ENCODE measurements around the gene MYH14.

The MYH14 gene

GRCh38 chr19:50248413-50248812 lies 45.0 kb downstream of the MYH14 start:
- DNase-seq = no peak
- H3K4me1 ChIP-seq (ENCODE audit: control extremely low read depth in 1 of 4, control insufficient read depth in 4 of 4, insufficient read depth in 4 of 4, low read length in 3 of 4) = no peaks in the 10 kb centered on the region
- H3K27me3 ChIP-seq (replicated peaks in 2 of 5; ENCODE audit: control insufficient read depth in 4 of 5, insufficient read depth in 5 of 5, low read length in 4 of 5) = peaks cover 0 to 3% (median 0%) of the 10 kb centered on the region in 5 experiments
- peaks cover 0 to 14% (median 7%) of the 10 kb centered on the region in 5 experiments for H3K9me3 ChIP-seq (ENCODE audit: control extremely low read depth in 1 of 5, control insufficient read depth in 4 of 5, insufficient read depth in 2 of 5, low read depth in 1 of 5, low read length in 4 of 5)
- no peak overlapping the region for H3K27ac ChIP-seq (ENCODE audit: insufficient read depth in 1 of 2, low read depth in 1 of 2, low read length in 2 of 2, poor library complexity in 1 of 2, severe bottlenecking in 2 of 2)
- WGBS (ENCODE audit: insufficient coverage) = 98% methylated on average over 10 of the region's 10 CpGs
- no peaks in the 10 kb centered on the region for H3K36me3 ChIP-seq (ENCODE audit: control insufficient read depth in 4 of 4, insufficient read depth in 4 of 4, low read length in 3 of 4)
- no peak overlapping the region for H3K4me3 ChIP-seq (ENCODE audit: control insufficient read depth in 1 of 7, extremely low read depth in 1 of 7, insufficient read depth in 4 of 7, low read depth in 2 of 7, low read length in 6 of 7)
- CTCF ChIA-PET = no interaction called here
- POLR2A ChIA-PET = no interaction called here

GRCh38 chr19:50248826-50249225 lies 45.4 kb downstream of the MYH14 start:
- Histone ChIP-seq H3K4me1 (ENCODE audit: control extremely low read depth in 1 of 4, control insufficient read depth in 4 of 4, insufficient read depth in 4 of 4, low read length in 3 of 4) (no peaks in the 10 kb centered on the region), H3K4me3 (ENCODE audit: control insufficient read depth in 1 of 7, extremely low read depth in 1 of 7, insufficient read depth in 4 of 7, low read depth in 2 of 7, low read length in 6 of 7) (no peak overlapping the region), H3K36me3 (ENCODE audit: control insufficient read depth in 4 of 4, insufficient read depth in 4 of 4, low read length in 3 of 4) (no peaks in the 10 kb centered on the region), H3K27me3 (replicated peaks in 2 of 5; ENCODE audit: control insufficient read depth in 4 of 5, insufficient read depth in 5 of 5, low read length in 4 of 5) (peaks cover 0 to 3% (median 0%) of the 10 kb centered on the region in 5 experiments), H3K9me3 (ENCODE audit: control extremely low read depth in 1 of 5, control insufficient read depth in 4 of 5, insufficient read depth in 2 of 5, low read depth in 1 of 5, low read length in 4 of 5) (peaks cover 0 to 17% (median 9%) of the 10 kb centered on the region in 5 experiments), H3K27ac (ENCODE audit: insufficient read depth in 1 of 2, low read depth in 1 of 2, low read length in 2 of 2, poor library complexity in 1 of 2, severe bottlenecking in 2 of 2) (no peak overlapping the region)
- CTCF ChIA-PET = no interaction called here
- WGBS (ENCODE audit: insufficient coverage) = 94% methylated on average over 19 of the region's 19 CpGs
- no peak for DNase-seq
- POLR2A ChIA-PET = no interaction called here

- H3K27ac ChIP-seq (ENCODE audit: insufficient read depth in 1 of 2, low read depth in 1 of 2, low read length in 2 of 2, poor library complexity in 1 of 2, severe bottlenecking in 2 of 2) = no peak overlapping the region
- peaks cover 0 to 17% (median 9%) of the 10 kb centered on the region in 5 experiments for H3K9me3 ChIP-seq (ENCODE audit: control extremely low read depth in 1 of 5, control insufficient read depth in 4 of 5, insufficient read depth in 2 of 5, low read depth in 1 of 5, low read length in 4 of 5)
- no peak overlapping the region for H3K4me3 ChIP-seq (ENCODE audit: control insufficient read depth in 1 of 7, extremely low read depth in 1 of 7, insufficient read depth in 4 of 7, low read depth in 2 of 7, low read length in 6 of 7)
- H3K27me3 ChIP-seq (replicated peaks in 2 of 5; ENCODE audit: control insufficient read depth in 4 of 5, insufficient read depth in 5 of 5, low read length in 4 of 5) = no peaks in the 10 kb centered on the region
- DNase-seq = no peak
- ChIA-PET CTCF (no interaction called here), POLR2A (no interaction called here)
- no peaks in the 10 kb centered on the region for H3K36me3 ChIP-seq (ENCODE audit: control insufficient read depth in 4 of 4, insufficient read depth in 4 of 4, low read length in 3 of 4)
- 78% methylated on average over 16 of the region's 16 CpGs for WGBS (ENCODE audit: insufficient coverage)
- no peaks in the 10 kb centered on the region for H3K4me1 ChIP-seq (ENCODE audit: control extremely low read depth in 1 of 4, control insufficient read depth in 4 of 4, insufficient read depth in 4 of 4, low read length in 3 of 4)
Measured at GRCh38 chr19:50249636-50250035, 46.2 kb downstream of the MYH14 start.

GRCh38 chr19:50250450-50251136 lies 47.2 kb downstream of the MYH14 start:
- no peak overlapping the region for H3K27ac ChIP-seq (ENCODE audit: insufficient read depth in 1 of 2, low read depth in 1 of 2, low read length in 2 of 2, poor library complexity in 1 of 2, severe bottlenecking in 2 of 2)
- no peaks in the 10 kb centered on the region for H3K36me3 ChIP-seq (ENCODE audit: control insufficient read depth in 4 of 4, insufficient read depth in 4 of 4, low read length in 3 of 4)
- no peaks in the 10 kb centered on the region for H3K4me1 ChIP-seq (ENCODE audit: control extremely low read depth in 1 of 4, control insufficient read depth in 4 of 4, insufficient read depth in 4 of 4, low read length in 3 of 4)
- H3K27me3 ChIP-seq (replicated peaks in 2 of 5; ENCODE audit: control insufficient read depth in 4 of 5, insufficient read depth in 5 of 5, low read length in 4 of 5) = no peaks in the 10 kb centered on the region
- 95% methylated on average over 13 of the region's 15 CpGs for WGBS (ENCODE audit: insufficient coverage)
- ChIA-PET POLR2A (no interaction called here), CTCF (no interaction called here)
- no peak overlapping the region for H3K4me3 ChIP-seq (ENCODE audit: control insufficient read depth in 1 of 7, extremely low read depth in 1 of 7, insufficient read depth in 4 of 7, low read depth in 2 of 7, low read length in 6 of 7)
- H3K9me3 ChIP-seq (ENCODE audit: control extremely low read depth in 1 of 5, control insufficient read depth in 4 of 5, insufficient read depth in 2 of 5, low read depth in 1 of 5, low read length in 4 of 5) = peaks cover 0 to 17% (median 9%) of the 10 kb centered on the region in 5 experiments
- DNase-seq = no peak

GRCh38 chr19:50252111-50252886 lies 48.9 kb downstream of the MYH14 start:
- Histone ChIP-seq H3K36me3 (ENCODE audit: control insufficient read depth in 4 of 4, insufficient read depth in 4 of 4, low read length in 3 of 4) (no peaks in the 10 kb centered on the region), H3K27me3 (replicated peaks in 2 of 5; ENCODE audit: control insufficient read depth in 4 of 5, insufficient read depth in 5 of 5, low read length in 4 of 5) (no peaks in the 10 kb centered on the region), H3K9me3 (ENCODE audit: control extremely low read depth in 1 of 5, control insufficient read depth in 4 of 5, insufficient read depth in 2 of 5, low read depth in 1 of 5, low read length in 4 of 5) (peaks cover 0 to 17% (median 12%) of the 10 kb centered on the region in 5 experiments), H3K4me3 (ENCODE audit: control insufficient read depth in 1 of 7, extremely low read depth in 1 of 7, insufficient read depth in 4 of 7, low read depth in 2 of 7, low read length in 6 of 7) (no peak overlapping the region), H3K4me1 (ENCODE audit: control extremely low read depth in 1 of 4, control insufficient read depth in 4 of 4, insufficient read depth in 4 of 4, low read length in 3 of 4) (no peaks in the 10 kb centered on the region), H3K27ac (ENCODE audit: insufficient read depth in 1 of 2, low read depth in 1 of 2, low read length in 2 of 2, poor library complexity in 1 of 2, severe bottlenecking in 2 of 2) (no peak overlapping the region)
- CTCF ChIA-PET = no interaction called here
- POLR2A ChIA-PET = no interaction called here
- peak in 2 of 3 donors; percentile 7 to 9 for DNase-seq
- WGBS (ENCODE audit: insufficient coverage) = 96% methylated on average over 22 of the region's 23 CpGs

- Histone ChIP-seq H3K4me3 (ENCODE audit: control insufficient read depth in 1 of 7, extremely low read depth in 1 of 7, insufficient read depth in 4 of 7, low read depth in 2 of 7, low read length in 6 of 7) (no peak overlapping the region), H3K27ac (ENCODE audit: insufficient read depth in 1 of 2, low read depth in 1 of 2, low read length in 2 of 2, poor library complexity in 1 of 2, severe bottlenecking in 2 of 2) (no peak overlapping the region), H3K9me3 (ENCODE audit: control extremely low read depth in 1 of 5, control insufficient read depth in 4 of 5, insufficient read depth in 2 of 5, low read depth in 1 of 5, low read length in 4 of 5) (peaks cover 0 to 17% (median 13%) of the 10 kb centered on the region in 5 experiments), H3K4me1 (ENCODE audit: control extremely low read depth in 1 of 4, control insufficient read depth in 4 of 4, insufficient read depth in 4 of 4, low read length in 3 of 4) (no peaks in the 10 kb centered on the region), H3K27me3 (replicated peaks in 2 of 5; ENCODE audit: control insufficient read depth in 4 of 5, insufficient read depth in 5 of 5, low read length in 4 of 5) (no peaks in the 10 kb centered on the region), H3K36me3 (ENCODE audit: control insufficient read depth in 4 of 4, insufficient read depth in 4 of 4, low read length in 3 of 4) (no peaks in the 10 kb centered on the region)
- ChIA-PET CTCF (no interaction called here), POLR2A (no interaction called here)
- whole genome bisulfite sequencing (ENCODE audit: insufficient coverage) = 100% methylated on average over 1 of the region's 5 CpGs
- DNase-seq = no peak
Measured at GRCh38 chr19:50252887-50253268, 49.5 kb downstream of the MYH14 start.

- WGBS (ENCODE audit: insufficient coverage) = 82% methylated on average over 3 of the region's 5 CpGs
- H3K4me1 ChIP-seq (ENCODE audit: control extremely low read depth in 1 of 4, control insufficient read depth in 4 of 4, insufficient read depth in 4 of 4, low read length in 3 of 4) = no peaks in the 10 kb centered on the region
- CTCF ChIA-PET = no interaction called here
Measured at GRCh38 chr19:50255115-50255514, 51.7 kb downstream of the MYH14 start.

More at GRCh38 chr19:50255115-50255514, 51.7 kb downstream of the MYH14 start:
- no peak for DNase-seq
- Histone ChIP-seq H3K4me3 (ENCODE audit: control insufficient read depth in 1 of 7, extremely low read depth in 1 of 7, insufficient read depth in 4 of 7, low read depth in 2 of 7, low read length in 6 of 7) (no peak overlapping the region), H3K36me3 (ENCODE audit: control insufficient read depth in 4 of 4, insufficient read depth in 4 of 4, low read length in 3 of 4) (no peaks in the 10 kb centered on the region), H3K27me3 (replicated peaks in 2 of 5; ENCODE audit: control insufficient read depth in 4 of 5, insufficient read depth in 5 of 5, low read length in 4 of 5) (no peaks in the 10 kb centered on the region), H3K9me3 (ENCODE audit: control extremely low read depth in 1 of 5, control insufficient read depth in 4 of 5, insufficient read depth in 2 of 5, low read depth in 1 of 5, low read length in 4 of 5) (peaks cover 0 to 17% (median 13%) of the 10 kb centered on the region in 5 experiments), H3K27ac (ENCODE audit: insufficient read depth in 1 of 2, low read depth in 1 of 2, low read length in 2 of 2, poor library complexity in 1 of 2, severe bottlenecking in 2 of 2) (no peak overlapping the region)
- POLR2A ChIA-PET = no interaction called here
